Stimulated activated CD8-positive, alpha-beta memory T cell treated with anti-CD3 and anti-CD28 coated beads, Interleukin-4, amount 100 ng/mL, for 24 hours (primary cell): ENCODE measurements around the gene EFNA5.

Source experiments
- DNase-seq: peaks from one replicate; pipeline ENCODE4 v3.0.0-alpha.2; 2020; ENCODE audit warnings: low read depth

EFNA5 gene

GRCh38 chr5:107425541-107426031 is 245.2 kb downstream of the EFNA5 start:
- DNase-seq, result no peak

DNA sequence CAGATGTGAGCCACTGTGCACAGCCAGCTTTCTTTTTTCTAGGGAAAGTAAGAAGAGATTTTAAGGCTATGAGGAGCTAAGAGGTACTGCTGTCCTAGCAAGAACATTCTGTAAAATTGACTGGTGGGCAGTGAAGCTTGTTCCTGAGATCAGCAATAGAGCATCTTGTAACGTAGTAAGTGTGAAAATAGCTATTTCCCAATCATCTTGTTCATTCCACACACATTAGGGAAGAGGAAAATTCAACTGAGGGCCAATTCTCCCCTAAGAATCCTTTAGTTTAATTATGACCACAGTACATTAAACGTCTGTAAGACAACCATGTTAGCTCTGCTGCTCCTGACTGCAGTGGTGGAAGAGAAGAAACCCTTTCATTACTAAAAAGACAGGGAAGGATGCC is 246.2 kb downstream of the EFNA5 start:
- DNase-seq, result no peak

DNA sequence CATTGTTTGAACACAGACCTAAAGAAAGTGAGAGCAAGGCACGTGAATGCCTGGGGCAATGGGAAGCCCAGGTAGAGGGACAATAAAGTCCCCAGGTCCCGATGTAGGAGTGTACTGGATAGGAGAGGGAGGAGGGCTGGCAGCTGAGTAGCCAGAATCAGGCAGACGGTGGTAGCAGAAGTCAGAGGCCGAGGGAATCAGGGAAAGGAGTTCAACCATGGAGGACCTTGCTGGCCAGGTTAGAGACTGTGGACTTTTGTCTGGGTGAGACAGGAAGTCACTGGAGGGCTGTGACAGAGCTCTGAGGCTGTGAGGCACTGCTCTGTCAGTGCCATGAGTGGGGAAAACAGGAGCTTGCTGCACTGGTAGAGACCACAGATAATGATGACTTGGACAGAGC is 248.2 kb downstream of the EFNA5 start:
- DNase-seq, result no peak

GRCh38 chr5:107419498-107419897 is 251.2 kb downstream of the EFNA5 start:
- no peak for DNase-seq

DNA sequence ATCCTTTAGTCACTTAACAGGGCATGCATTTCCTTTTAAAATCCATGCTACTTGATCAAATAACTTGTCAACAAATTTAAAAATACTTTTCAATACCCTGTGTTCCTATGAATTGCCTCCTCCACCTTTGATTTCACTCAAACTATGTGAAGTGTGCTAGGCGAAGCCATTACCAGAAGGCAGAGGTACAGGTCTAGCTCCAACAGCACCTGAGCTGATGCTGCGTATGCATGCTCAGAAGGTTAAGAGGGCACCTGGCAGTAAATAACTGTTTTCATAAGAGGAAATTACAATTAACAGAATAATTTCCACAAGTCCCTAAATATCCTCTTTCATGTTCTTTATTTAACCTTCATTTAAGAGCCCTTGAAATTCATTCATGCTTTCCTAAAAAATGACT is 251.8 kb downstream of the EFNA5 start:
- DNase-seq, result no peak

GRCh38 chr5:107418071-107418470 is 252.7 kb downstream of the EFNA5 start:
- no peak for DNase-seq

DNA sequence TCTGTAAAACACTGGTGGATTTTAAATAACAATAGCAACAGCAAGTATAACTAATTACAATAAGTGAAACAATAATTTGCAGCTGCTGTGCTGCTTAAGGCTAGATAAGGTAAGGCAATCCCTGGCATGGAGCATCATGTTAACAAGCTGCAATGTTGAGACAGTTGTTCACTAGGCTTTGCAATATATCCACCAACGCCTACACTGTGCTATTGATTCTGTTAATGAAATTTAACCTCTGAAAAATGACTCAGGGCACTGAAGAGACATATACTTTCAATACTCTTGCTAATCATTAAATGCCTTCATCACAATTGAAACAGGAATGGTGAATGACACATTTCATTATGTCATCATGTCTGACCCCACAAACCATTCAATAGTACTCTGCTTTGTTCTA is 255.0 kb downstream of the EFNA5 start:
- DNase-seq, result no peak

GRCh38 chr5:107414802-107415201 is 255.9 kb downstream of the EFNA5 start:
- DNase-seq, result no peak

DNA sequence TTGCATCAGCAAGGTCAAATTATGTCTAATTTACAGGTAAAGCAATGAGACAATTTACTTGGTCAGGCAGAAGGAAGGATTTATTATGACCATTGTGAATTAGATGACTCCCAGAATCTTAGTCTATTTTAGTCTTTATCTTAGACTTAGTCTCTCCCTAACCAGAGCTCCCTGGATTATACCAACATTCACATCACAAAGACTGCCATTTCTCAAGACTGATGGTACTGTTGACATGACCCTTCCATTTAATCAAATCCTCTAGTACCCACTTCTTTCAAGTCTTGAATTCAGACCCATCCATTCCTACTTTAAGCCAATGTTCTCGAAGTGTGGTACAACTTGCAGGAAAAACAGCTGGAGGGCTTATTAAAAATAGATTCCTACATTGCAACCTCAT is 257.0 kb downstream of the EFNA5 start:
- DNase-seq, result no peak

DNA sequence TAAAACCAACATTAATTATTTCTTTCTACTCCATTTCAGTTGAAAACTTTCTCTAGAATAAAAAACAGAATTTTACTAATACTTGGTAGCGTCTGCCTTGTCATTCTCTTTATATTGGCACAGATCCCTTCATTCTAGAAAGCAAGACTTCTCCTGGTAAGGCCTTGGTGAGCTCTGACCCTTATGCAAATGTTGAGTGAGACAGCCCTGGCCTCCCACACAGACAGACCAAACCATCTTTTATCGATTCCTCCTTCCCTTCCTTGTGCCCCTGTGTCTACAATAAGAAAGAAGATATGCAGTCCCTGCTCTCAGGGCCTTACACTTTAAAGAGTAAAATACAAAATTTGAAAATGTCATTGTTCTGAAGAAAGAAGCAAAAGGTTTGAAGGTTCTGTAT is 262.2 kb downstream of the EFNA5 start:
- DNase-seq, result no peak

GRCh38 chr5:107407713-107408298 is 262.9 kb downstream of the EFNA5 start:
- no peak for DNase-seq

DNA sequence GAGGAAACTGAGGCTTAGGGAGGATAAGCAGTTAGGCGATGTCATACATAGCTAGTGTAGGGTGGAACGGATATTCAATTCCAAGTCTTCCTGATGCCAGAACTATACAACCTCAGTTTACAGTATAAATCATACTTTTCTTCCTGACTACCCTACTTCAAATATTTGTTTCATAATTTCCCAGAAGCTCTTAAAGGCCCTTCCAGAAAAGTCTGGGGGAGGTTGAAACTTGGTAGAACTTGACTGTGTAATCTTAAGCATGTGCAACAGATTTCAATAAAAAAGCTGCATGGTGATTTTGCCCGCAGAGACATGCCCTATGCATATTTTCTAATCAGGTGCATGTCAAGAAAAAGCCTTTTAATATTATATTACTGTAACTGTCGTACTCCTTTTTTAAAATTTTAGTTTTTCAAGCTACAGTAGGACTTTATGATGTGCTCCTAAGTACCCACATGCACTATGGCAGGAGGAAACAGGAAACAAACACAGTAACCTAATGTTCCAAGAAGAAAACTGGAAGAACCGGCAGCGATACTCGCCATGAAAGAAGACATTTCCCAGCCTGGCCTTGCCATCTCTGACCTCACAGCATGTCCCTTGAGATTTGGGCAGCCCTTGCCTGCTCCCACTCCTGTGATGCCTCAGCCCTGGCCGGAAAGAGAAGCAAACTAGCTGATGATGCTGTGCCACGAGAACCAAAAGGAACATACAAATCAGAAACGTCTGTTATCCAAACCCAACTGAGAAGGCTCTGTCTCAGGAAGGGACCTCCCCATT is 266.0 kb downstream of the EFNA5 start:
- DNase-seq, result no peak

DNA sequence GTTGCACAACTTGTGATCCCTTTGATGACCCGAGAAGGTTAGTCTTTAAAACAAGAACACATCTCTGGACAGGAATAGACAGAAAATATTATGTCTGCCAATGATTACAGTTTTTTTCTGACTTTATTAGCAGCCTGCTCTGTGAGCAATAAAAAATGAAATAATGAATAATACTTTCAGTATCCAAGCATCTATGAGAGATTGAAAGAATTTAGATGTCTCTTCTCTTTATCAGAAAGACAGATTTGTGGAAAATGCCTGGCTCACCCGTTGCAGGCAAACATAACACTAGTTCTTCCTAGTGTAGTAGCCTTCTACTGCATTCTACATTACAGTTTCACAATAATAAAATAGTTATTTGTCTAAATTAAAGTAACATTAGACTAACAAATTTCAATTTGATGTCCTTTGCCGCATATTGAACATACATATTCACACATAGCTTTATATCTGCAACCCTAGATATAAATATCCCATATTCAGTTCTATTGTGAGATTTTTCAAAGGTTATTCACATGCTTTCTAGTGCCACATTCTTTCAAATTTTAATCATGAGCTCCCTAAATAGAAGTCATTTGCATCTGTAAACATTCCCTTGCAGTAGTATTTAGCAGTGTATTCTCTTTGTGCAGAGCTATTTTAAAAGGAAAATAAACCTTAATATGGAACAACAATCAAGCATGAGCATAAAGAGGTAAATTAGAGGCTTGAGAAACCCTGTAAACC is 267.3 kb downstream of the EFNA5 start:
- DNase-seq, result no peak

- DNase-seq, result no peak
Observed at GRCh38 chr5:107402434-107403227, 268.1 kb downstream of the EFNA5 start.

DNA sequence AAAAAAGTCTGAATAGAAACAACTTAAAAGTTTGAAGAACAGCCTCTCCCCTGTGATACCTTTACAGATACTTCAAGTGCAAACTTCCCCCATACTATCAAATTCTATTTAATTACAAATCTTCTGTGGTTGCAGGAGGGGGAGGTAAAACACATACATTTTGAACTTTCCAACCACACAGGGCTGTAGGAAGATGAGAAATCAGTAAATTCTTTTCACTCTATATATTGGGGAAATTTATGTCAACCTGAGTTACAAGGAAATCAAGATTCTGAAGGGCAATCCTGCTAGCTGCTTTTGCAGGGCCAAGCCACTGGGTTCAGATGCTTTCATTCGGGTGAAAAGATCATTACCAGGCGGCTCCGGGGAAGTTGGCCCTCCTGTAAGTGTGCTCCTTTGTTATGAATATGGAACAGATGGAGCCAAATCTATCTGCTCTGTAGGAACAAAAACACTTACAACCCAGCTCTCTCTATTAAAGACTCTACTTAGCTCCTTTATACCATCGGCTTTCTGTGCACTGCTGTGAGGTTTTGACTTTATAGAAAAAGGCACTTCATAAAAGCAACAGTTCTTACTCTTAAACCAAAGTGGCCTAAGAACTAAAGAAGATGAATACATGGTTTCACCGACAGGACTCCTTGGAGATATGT is 269.1 kb downstream of the EFNA5 start:
- DNase-seq, result no peak

DNA sequence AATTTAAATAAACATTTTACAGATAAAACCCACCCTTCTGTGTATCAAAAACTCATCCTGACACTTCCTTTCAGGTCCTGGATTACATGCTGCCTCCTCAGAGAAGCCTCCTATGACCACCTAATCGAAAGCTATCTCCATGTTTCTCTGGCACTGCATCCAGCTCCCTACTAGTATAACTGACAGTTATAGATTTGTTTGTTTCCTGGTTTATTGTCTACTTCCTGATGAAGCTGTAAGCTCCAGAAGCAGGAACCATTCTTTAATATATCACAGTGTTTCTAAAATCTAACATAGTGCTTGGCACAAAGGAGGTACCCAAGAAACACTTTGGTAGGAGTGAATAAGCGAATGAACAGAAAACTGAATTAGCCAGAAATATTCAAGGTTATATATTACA is 270.4 kb downstream of the EFNA5 start:
- no peak for DNase-seq

DNA sequence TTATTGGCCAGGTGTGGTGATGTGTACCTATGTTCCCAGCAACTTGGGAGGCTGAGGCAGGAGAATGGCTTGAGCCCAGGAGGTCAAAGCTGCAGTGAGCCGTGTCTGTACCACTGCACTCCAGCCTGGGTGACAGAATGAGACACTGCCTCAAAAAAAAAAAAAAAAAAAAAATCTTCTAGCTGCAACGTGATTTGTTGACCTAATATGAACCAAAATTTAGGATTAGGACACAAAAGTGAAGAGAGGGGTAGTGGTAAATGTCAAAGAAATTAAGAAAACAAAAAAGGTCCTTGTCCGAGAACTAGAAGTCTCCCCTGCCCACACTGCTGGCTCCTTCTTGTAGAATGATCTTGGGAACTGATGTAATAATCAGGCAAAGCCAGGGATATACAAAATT is 272.0 kb downstream of the EFNA5 start:
- no peak for DNase-seq

DNA sequence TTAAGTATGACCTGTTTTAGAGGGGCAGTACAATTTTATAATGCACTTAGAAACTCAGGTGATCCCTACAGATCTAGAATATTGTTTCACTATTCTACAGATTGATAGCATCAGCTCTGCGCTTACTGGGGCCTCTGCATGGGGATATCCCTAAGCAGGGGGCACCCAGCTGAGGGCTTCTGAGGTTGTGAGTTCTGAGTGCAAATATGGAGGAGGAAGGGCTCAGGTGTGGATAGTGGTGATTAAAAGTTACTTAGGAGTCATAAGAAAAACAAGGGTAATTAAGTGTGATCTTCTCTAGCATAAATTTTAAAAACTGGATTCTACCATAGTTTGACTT is 274.4 kb downstream of the EFNA5 start:
- DNase-seq, result no peak

- no peak for DNase-seq
Observed at GRCh38 chr5:107395632-107396350, 274.9 kb downstream of the EFNA5 start.

DNA sequence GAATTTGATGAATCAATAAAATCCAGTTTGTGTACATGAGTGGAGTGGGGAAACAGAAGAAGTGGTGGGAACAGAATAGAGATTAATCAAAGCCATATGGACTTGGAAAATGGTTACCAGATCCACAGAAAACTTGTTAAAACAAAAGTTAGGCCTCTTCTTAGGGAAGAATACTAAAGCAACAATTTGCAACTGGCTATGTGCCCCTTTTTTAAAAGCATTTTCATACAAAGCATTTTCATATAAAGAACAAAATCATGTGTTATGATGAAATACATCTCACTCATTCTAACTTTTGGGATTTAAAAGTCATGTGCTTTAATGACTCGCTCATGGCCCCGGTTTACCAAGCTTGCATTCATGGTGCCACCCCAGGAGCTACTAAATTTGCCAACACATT is 276.9 kb downstream of the EFNA5 start:
- no peak for DNase-seq

DNA sequence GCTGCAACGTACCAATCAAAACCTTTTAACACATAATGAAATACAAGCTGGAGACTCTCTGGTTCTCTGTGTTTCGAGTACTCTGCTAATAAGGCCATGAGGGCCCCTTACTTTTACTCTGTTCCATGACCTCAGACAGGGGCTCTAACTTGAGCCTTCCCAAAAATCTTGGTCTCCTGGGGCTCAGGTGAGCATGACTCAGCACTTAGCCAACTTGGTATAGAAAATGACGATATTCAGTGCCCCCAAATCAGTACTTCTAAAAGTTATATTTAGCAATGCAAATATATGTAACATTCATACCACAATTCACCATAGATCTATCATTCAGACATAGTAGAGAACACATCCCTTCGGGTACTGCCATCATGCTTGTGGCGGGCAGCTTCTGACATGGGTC is 278.9 kb downstream of the EFNA5 start:
- no peak for DNase-seq
